Fibroblast of lung (primary cell): ENCODE results near the gene ARF4.

ENCODE experiments used
- EZH2 ChIP-seq: IDR thresholded peaks from 2 replicates; pipeline ENCODE4 v1.5.1; 2012; ENCODE audit warnings: low read length, control low read depth, mild to moderate bottlenecking; ENCODE audit errors: missing control alignments
- TF ChIP-seq, protein P1 (sequence below), 2 donors: IDR thresholded peaks in 1 of 2; conservative IDR thresholded peaks in 1 of 2; 1 replicate in 1 of 2; 2 replicates in 1 of 2; pipeline ENCODE4 v1.5.1; 2011 to 2012; ENCODE audit warnings: low read length in 2 of 2, control low read depth in 1 of 2, inconsistent platforms in 1 of 2, low read depth in 1 of 2, mild to moderate bottlenecking in 1 of 2

GRCh38 chr3:57538465-57538864 is 58.7 kb downstream of the ARF4 start:
- TF ChIP-seq EZH2 = no peak
- TF ChIP-seq, protein P1, sequence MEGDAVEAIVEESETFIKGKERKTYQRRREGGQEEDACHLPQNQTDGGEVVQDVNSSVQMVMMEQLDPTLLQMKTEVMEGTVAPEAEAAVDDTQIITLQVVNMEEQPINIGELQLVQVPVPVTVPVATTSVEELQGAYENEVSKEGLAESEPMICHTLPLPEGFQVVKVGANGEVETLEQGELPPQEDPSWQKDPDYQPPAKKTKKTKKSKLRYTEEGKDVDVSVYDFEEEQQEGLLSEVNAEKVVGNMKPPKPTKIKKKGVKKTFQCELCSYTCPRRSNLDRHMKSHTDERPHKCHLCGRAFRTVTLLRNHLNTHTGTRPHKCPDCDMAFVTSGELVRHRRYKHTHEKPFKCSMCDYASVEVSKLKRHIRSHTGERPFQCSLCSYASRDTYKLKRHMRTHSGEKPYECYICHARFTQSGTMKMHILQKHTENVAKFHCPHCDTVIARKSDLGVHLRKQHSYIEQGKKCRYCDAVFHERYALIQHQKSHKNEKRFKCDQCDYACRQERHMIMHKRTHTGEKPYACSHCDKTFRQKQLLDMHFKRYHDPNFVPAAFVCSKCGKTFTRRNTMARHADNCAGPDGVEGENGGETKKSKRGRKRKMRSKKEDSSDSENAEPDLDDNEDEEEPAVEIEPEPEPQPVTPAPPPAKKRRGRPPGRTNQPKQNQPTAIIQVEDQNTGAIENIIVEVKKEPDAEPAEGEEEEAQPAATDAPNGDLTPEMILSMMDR (conservative IDR thresholded peaks at IDR 0.05 in 1 of 2, IDR thresholded peaks at IDR 0.05 in 1 of 2; ENCODE audit: low read depth in 1 of 2, low read length in 2 of 2) = no peak
